Esophagus (tissue), 2 donors: Measurements from ENCODE around the gene DCLK2. TPM values are rescaled to one million over a fixed set of nuclear protein-coding genes. Genes with fewer than 3 reads are reported as not detected.

Source experiments
- H3K27ac ChIP-seq, 2 donors: one replicate each; pipeline ENCODE4 v1.5.1; 2013; ENCODE audit warnings: low read depth in 2 of 2, mild to moderate bottlenecking in 2 of 2, inconsistent platforms in 1 of 2, low read length in 1 of 2, moderate library complexity in 1 of 2
- H3K27me3 ChIP-seq, 2 donors: one replicate each; pipeline ENCODE4 v1.6.1; 2013; ENCODE audit warnings: low read length in 2 of 2, control low read depth in 1 of 2, mild to moderate bottlenecking in 1 of 2; ENCODE audit not compliant: insufficient read depth in 2 of 2, control insufficient read depth in 1 of 2
- H3K36me3 ChIP-seq, 2 donors: one replicate each; pipeline ENCODE4 v1.6.1; 2013; ENCODE audit warnings: low read length in 1 of 2; ENCODE audit not compliant: control insufficient read depth in 2 of 2, insufficient read depth in 2 of 2
- H3K4me1 ChIP-seq, 2 donors: one replicate each; pipeline ENCODE4 v1.6.1; 2013; ENCODE audit warnings: low read length in 1 of 2; ENCODE audit not compliant: control insufficient read depth in 2 of 2, insufficient read depth in 2 of 2
- H3K4me3 ChIP-seq, 2 donors: one replicate each; pipeline ENCODE4 v1.5.1; 2013; ENCODE audit warnings: low read length in 2 of 2, mild to moderate bottlenecking in 2 of 2, low read depth in 1 of 2, moderate library complexity in 1 of 2
- H3K9me3 ChIP-seq, 2 donors: one replicate each; pipeline ENCODE4 v1.6.1; 2013; ENCODE audit warnings: mild to moderate bottlenecking in 2 of 2, low read depth in 1 of 2, low read length in 1 of 2, moderate library complexity in 1 of 2; ENCODE audit not compliant: control insufficient read depth in 2 of 2, insufficient read depth in 1 of 2
- WGBS, 2 donors: extraction: QIAGEN DNeasy Blood & Tissue Kit; methylation state at CpG; one replicate each; pipeline ENCODE4 v1.1.7; 2013; 5-methylcytosine and 5-hydroxymethylcytosine counted together
- polyA plus RNA-seq, 2 donors: library from polyadenylated mRNA; stranded (reverse); fragments of 200-250 nt; gene quantifications; one replicate each; pipeline ENCODE4 v1.2.3, GENCODE V29; 2013
- donor health status: healthy with polysubstance abuse.
- donor health status: Bipolar disorder and iron deficiency.

DCLK2 gene
- polyA plus RNA-seq, 2 donors, result 0.74 to 0.75 TPM

GRCh38 chr4:150139297-150139865 lies 61.1 kb downstream of the DCLK2 start:
- H3K4me1 ChIP-seq, result no peaks in the 10 kb centered on the region
- H3K9me3 ChIP-seq, result no peaks in the 10 kb centered on the region
- no peak overlapping the region for H3K4me3 ChIP-seq
- WGBS, 2 donors, result 84 to 85% methylated on average over 4 of the region's 4 CpGs
- peaks cover 0 to 3% of the 10 kb centered on the region in 2 donors for H3K27me3 ChIP-seq
- H3K27ac ChIP-seq, result no peak overlapping the region
- H3K36me3 ChIP-seq, result no peaks in the 10 kb centered on the region

- no peak overlapping the region for H3K27ac ChIP-seq
- H3K4me1 ChIP-seq, result no peaks in the 10 kb centered on the region
- H3K9me3 ChIP-seq, result no peaks in the 10 kb centered on the region
- H3K4me3 ChIP-seq, result no peak overlapping the region
- 33 to 43% methylated on average over 5 of the region's 5 CpGs for WGBS, 2 donors
- H3K36me3 ChIP-seq, result no peaks in the 10 kb centered on the region
- H3K27me3 ChIP-seq, result no peaks in the 10 kb centered on the region
These were observed 62.6 kb downstream of the DCLK2 start for GRCh38 chr4:150140774-150141400.

GRCh38 chr4:150141756-150142155 lies 63.5 kb downstream of the DCLK2 start:
- Histone ChIP-seq H3K27me3 (no peaks in the 10 kb centered on the region), H3K4me1 (no peaks in the 10 kb centered on the region), H3K27ac (no peak overlapping the region), H3K36me3 (no peaks in the 10 kb centered on the region), H3K4me3 (no peak overlapping the region), H3K9me3 (no peaks in the 10 kb centered on the region)
- 37 to 62% methylated on average over 2 of the region's 2 CpGs for WGBS, 2 donors

- Histone ChIP-seq H3K36me3 (no peaks in the 10 kb centered on the region), H3K4me3 (no peak overlapping the region)
- WGBS, 2 donors, result 97 to 100% methylated on average over 1 of the region's 1 CpG
These were observed 64.6 kb downstream of the DCLK2 start for GRCh38 chr4:150142831-150143230.

GRCh38 chr4:150145090-150145945 lies 67.1 kb downstream of the DCLK2 start:
- H3K4me1 ChIP-seq, result no peaks in the 10 kb centered on the region
- H3K27ac ChIP-seq, result no peak overlapping the region
- whole genome bisulfite sequencing, 2 donors, result 82 to 89% methylated on average over 1 of the region's 1 CpG
- no peaks in the 10 kb centered on the region for H3K36me3 ChIP-seq
- no peak overlapping the region for H3K4me3 ChIP-seq
- no peaks in the 10 kb centered on the region for H3K9me3 ChIP-seq
- H3K27me3 ChIP-seq, result no peaks in the 10 kb centered on the region

More at GRCh38 chr4:150142831-150143230, 64.6 kb downstream of the DCLK2 start:
- Histone ChIP-seq H3K4me1 (no peaks in the 10 kb centered on the region), H3K27ac (no peak overlapping the region), H3K27me3 (no peaks in the 10 kb centered on the region), H3K9me3 (no peaks in the 10 kb centered on the region)

GRCh38 chr4:150145946-150146340 lies 67.7 kb downstream of the DCLK2 start:
- H3K4me3 ChIP-seq, result no peak overlapping the region
- H3K36me3 ChIP-seq, result no peaks in the 10 kb centered on the region
- WGBS, 2 donors, result 78 to 88% methylated on average over 1 of the region's 1 CpG

GRCh38 chr4:150149381-150149780 lies 71.1 kb downstream of the DCLK2 start:
- no peaks in the 10 kb centered on the region for H3K9me3 ChIP-seq
- no peaks in the 10 kb centered on the region for H3K36me3 ChIP-seq
- no peaks in the 10 kb centered on the region for H3K27me3 ChIP-seq
- no peak overlapping the region for H3K4me3 ChIP-seq
- no peaks in the 10 kb centered on the region for H3K4me1 ChIP-seq
- no peak overlapping the region for H3K27ac ChIP-seq
- 23 to 53% methylated on average over 1 of the region's 1 CpG for WGBS, 2 donors

More at GRCh38 chr4:150145946-150146340, 67.7 kb downstream of the DCLK2 start:
- Histone ChIP-seq H3K27me3 (no peaks in the 10 kb centered on the region), H3K9me3 (no peaks in the 10 kb centered on the region), H3K4me1 (no peaks in the 10 kb centered on the region), H3K27ac (no peak overlapping the region)

- Histone ChIP-seq H3K36me3 (no peaks in the 10 kb centered on the region), H3K27me3 (no peaks in the 10 kb centered on the region), H3K27ac (no peak overlapping the region), H3K9me3 (no peaks in the 10 kb centered on the region), H3K4me3 (no peak overlapping the region), H3K4me1 (no peaks in the 10 kb centered on the region)
- WGBS, 2 donors, result 81 to 83% methylated on average over 1 of the region's 1 CpG
These were observed 72.4 kb downstream of the DCLK2 start for GRCh38 chr4:150150629-150151062.

GRCh38 chr4:150152766-150153165 lies 74.5 kb downstream of the DCLK2 start:
- H3K4me3 ChIP-seq, result no peak overlapping the region
- no peaks in the 10 kb centered on the region for H3K9me3 ChIP-seq
- H3K36me3 ChIP-seq, result no peaks in the 10 kb centered on the region
- H3K27ac ChIP-seq, result no peak overlapping the region
- whole genome bisulfite sequencing, 2 donors, result 24 to 41% methylated on average over 3 of the region's 3 CpGs
- H3K27me3 ChIP-seq, result no peaks in the 10 kb centered on the region
- H3K4me1 ChIP-seq, result no peaks in the 10 kb centered on the region
